Calu3 (cell line): ENCODE measurements around the gene MRPS2. TPM values are rescaled to one million over a fixed set of nuclear protein-coding genes. Genes with fewer than 3 reads are reported as not detected.

ENCODE experiments used
- BruUV-seq: library from RNA; stranded (reverse); fragments of 400-500 nt; replicated peaks from 2 replicates; lab custom pipeline; 2021; lab: Mats Ljungman, UMichigan
- CTCF ChIA-PET: fragments of 300-600 bp; sonication (Branson Sonifier 250); formaldehyde crosslinking; loops from one replicate; lab custom pipeline; 2022; ENCODE audit warnings: antibody characterized with exemption; lab: Charles Lee
- DNase-seq: peaks from one replicate; pipeline ENCODE4 v3.0.0; 2022
- H3K27ac Mint-ChIP-seq: one replicate; pipeline ENCODE4 v1.8.0; 2022; ENCODE audit warnings: mixed read lengths; ENCODE audit not compliant: unreplicated experiment
- H3K27me3 Mint-ChIP-seq: one replicate; pipeline ENCODE4 v1.8.0; 2022; ENCODE audit warnings: mixed read lengths; ENCODE audit not compliant: unreplicated experiment
- H3K36me3 Mint-ChIP-seq: one replicate; pipeline ENCODE4 v1.8.0; 2022; ENCODE audit warnings: mild to moderate bottlenecking, moderate library complexity, mixed read lengths; ENCODE audit not compliant: insufficient read depth, unreplicated experiment
- H3K4me1 Mint-ChIP-seq: one replicate; pipeline ENCODE4 v1.8.0; 2022; ENCODE audit warnings: mild to moderate bottlenecking, low read depth, mixed read lengths; ENCODE audit not compliant: unreplicated experiment
- H3K4me3 Mint-ChIP-seq: one replicate; pipeline ENCODE4 v1.8.0; 2022; ENCODE audit warnings: mild to moderate bottlenecking, low read depth, moderate library complexity, mixed read lengths; ENCODE audit not compliant: unreplicated experiment
- H3K9me3 Mint-ChIP-seq: one replicate; pipeline ENCODE4 v1.8.0; 2022; ENCODE audit warnings: low read depth, mixed read lengths; ENCODE audit not compliant: unreplicated experiment
- CTCF ChIP-seq: fragments of 200-600 bp; IDR thresholded peaks from one replicate; pipeline ENCODE4 v1.8.0; 2022; ENCODE audit warnings: antibody characterized with exemption; ENCODE audit not compliant: unreplicated experiment
- intact Hi-C: fragments of 100-400 bp; cut with micrococcal nuclease; formaldehyde crosslinking; loops from one replicate; pipeline ENCODE4 v1.10.0; 2022; ENCODE audit not compliant: unreplicated experiment
- total RNA-seq: library from RNA; stranded (reverse); gene quantifications from 2 replicates; pipeline ENCODE4 v1.2.3, GENCODE V29; 2022

The MRPS2 gene
- total RNA-seq, 1 experiment from 2014 or later, result 31.9 TPM

GRCh38 chr9:135507104-135508035, 6.9 kb downstream of the MRPS2 start:
- DNase-seq, result no peak
- peaks cover 11% of the 10 kb centered on the region for H3K36me3 Mint-ChIP-seq
- CTCF ChIA-PET, result no interaction called here
- no TSS peak for BruUV-seq
- TF ChIP-seq CTCF, result no peak
- peaks cover 14% of the 10 kb centered on the region for H3K4me1 Mint-ChIP-seq
- no peak overlapping the region for H3K27ac Mint-ChIP-seq
- H3K27me3 Mint-ChIP-seq, result no peaks in the 10 kb centered on the region
- H3K4me3 Mint-ChIP-seq, result no peak overlapping the region
- intact Hi-C loops, result no loop called here
- H3K9me3 Mint-ChIP-seq, result no peaks in the 10 kb centered on the region

- peaks cover 20% of the 10 kb centered on the region for H3K4me1 Mint-ChIP-seq
- TF ChIP-seq CTCF, result no peak
- CTCF ChIA-PET, result no interaction called here
- intact Hi-C loops, result no loop called here
- no peak for DNase-seq
- H3K27me3 Mint-ChIP-seq, result no peaks in the 10 kb centered on the region
- H3K36me3 Mint-ChIP-seq, result peaks cover 8% of the 10 kb centered on the region
- no peaks in the 10 kb centered on the region for H3K9me3 Mint-ChIP-seq
- no TSS peak for BruUV-seq
- H3K4me3 Mint-ChIP-seq, result no peak overlapping the region
- no peak overlapping the region for H3K27ac Mint-ChIP-seq
These were observed 7.8 kb downstream of the MRPS2 start for GRCh38 chr9:135508211-135508820.

GRCh38 chr9:135509458-135509857, 9.0 kb downstream of the MRPS2 start:
- no peak overlapping the region for H3K4me3 Mint-ChIP-seq
- H3K36me3 Mint-ChIP-seq, result peaks cover 7% of the 10 kb centered on the region
- no TSS peak for BruUV-seq

GRCh38 chr9:135512241-135512603, 11.7 kb downstream of the MRPS2 start:
- BruUV-seq, result no TSS peak
- CTCF ChIA-PET, result no interaction called here
- peaks cover 20% of the 10 kb centered on the region for H3K4me1 Mint-ChIP-seq
- no peak for DNase-seq
- H3K36me3 Mint-ChIP-seq, result no peaks in the 10 kb centered on the region
- intact Hi-C loops, result no loop called here
- no peaks in the 10 kb centered on the region for H3K9me3 Mint-ChIP-seq
- no peaks in the 10 kb centered on the region for H3K27me3 Mint-ChIP-seq
- no peak for TF ChIP-seq CTCF
- H3K27ac Mint-ChIP-seq, result no peak overlapping the region
- no peak overlapping the region for H3K4me3 Mint-ChIP-seq

More at GRCh38 chr9:135509458-135509857, 9.0 kb downstream of the MRPS2 start:
- no peak for TF ChIP-seq CTCF
- Mint-ChIP-seq H3K9me3 (no peaks in the 10 kb centered on the region), H3K4me1 (peaks cover 20% of the 10 kb centered on the region), H3K27ac (no peak overlapping the region), H3K27me3 (no peaks in the 10 kb centered on the region)
- intact Hi-C loops, result no loop called here
- DNase-seq, result no peak
- CTCF ChIA-PET, result no interaction called here
